Choroid plexus epithelial cell (primary cell): ENCODE data around the gene LEP.
A peak's percentile ranks its signal among the peaks of the same experiment; 100 is the strongest.

Experiments
- DNase-seq: peaks from one replicate; pipeline ENCODE4 v3.0.0-alpha.2; 2010; ENCODE audit warnings: low read depth
- H3K4me3 ChIP-seq: 2 replicates; pipeline ENCODE4 v1.5.1; 2011; ENCODE audit warnings: low read depth, mild to moderate bottlenecking, control low read depth, low read length, moderate library complexity
- TF ChIP-seq, protein P1 (sequence below): conservative IDR thresholded peaks from 2 replicates; pipeline ENCODE4 v1.5.1; 2011; ENCODE audit warnings: low read depth, mild to moderate bottlenecking, control low read depth, inconsistent platforms, low read length, moderate library complexity

Gene LEP

DNA sequence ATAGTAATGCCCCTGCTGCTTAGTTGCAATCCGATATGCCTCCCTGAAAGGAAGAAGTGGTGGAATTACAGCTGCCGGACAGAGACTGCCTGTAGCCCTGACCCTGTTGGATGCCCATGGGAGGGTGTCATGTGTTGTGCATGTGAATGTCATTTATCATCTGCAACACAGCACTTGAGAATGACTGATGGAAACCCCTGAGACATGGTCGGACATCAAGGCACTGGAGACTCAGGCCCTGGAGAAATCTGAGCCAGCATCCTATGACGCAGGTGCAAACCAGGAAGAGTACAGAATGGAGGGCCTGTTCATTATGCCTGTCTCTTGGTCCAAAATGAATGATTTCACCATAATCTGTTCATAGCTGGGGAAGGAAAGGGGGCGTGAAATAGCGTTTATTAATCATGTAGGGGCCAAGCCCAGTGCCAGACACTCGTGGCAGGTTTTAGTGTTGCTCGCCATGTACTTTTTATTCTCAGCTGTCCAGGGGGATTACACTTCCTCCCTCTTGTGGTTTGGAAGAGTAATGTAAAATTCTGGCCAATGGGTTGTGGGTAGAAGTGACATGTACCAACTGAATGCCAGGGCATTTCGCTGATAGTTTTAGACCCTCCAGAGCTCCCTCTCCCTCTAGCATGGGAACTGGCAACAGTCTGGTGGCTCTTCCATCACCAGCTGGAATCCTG lies 23.0 kb upstream of the LEP start:
- DNase-seq = no peak
- TF ChIP-seq, protein P1, sequence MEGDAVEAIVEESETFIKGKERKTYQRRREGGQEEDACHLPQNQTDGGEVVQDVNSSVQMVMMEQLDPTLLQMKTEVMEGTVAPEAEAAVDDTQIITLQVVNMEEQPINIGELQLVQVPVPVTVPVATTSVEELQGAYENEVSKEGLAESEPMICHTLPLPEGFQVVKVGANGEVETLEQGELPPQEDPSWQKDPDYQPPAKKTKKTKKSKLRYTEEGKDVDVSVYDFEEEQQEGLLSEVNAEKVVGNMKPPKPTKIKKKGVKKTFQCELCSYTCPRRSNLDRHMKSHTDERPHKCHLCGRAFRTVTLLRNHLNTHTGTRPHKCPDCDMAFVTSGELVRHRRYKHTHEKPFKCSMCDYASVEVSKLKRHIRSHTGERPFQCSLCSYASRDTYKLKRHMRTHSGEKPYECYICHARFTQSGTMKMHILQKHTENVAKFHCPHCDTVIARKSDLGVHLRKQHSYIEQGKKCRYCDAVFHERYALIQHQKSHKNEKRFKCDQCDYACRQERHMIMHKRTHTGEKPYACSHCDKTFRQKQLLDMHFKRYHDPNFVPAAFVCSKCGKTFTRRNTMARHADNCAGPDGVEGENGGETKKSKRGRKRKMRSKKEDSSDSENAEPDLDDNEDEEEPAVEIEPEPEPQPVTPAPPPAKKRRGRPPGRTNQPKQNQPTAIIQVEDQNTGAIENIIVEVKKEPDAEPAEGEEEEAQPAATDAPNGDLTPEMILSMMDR = peak; percentile 30
- H3K4me3 ChIP-seq = no peak overlapping the region

DNA sequence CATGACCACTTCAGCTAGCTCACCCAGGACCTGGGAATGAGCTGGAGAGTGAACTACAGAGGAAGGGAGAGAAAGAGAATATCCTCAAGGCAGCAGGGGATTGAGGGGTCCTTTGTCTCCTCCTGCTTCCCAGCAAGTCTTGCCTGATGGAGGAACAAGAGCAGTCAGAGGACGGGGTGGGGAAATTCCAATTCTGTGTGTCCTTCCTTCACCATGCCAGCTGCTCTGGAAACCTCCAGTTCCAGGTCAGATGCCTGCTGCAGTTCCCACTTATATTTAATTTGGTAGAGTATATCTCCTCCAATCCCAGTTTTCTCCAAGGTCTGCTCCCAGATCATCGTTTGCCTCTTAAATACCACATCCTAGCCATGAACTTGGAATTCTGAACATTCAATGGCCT lies 21.4 kb upstream of the LEP start:
- no peak for DNase-seq
- H3K4me3 ChIP-seq = no peak overlapping the region
- TF ChIP-seq, protein P1 = no peak

GRCh38 chr7:128221929-128222403 lies 19.1 kb upstream of the LEP start:
- no peak for DNase-seq
- no peak overlapping the region for H3K4me3 ChIP-seq
- TF ChIP-seq, protein P1 = no peak

- TF ChIP-seq, protein P1 = no peak
- no peak for DNase-seq
These were observed 14.7 kb upstream of the LEP start for GRCh38 chr7:128226132-128226980.

GRCh38 chr7:128227271-128227670 lies 13.8 kb upstream of the LEP start:
- DNase-seq = no peak
- H3K4me3 ChIP-seq = no peak overlapping the region
- TF ChIP-seq, protein P1 = no peak

More at GRCh38 chr7:128226132-128226980, 14.7 kb upstream of the LEP start:
- no peak overlapping the region for H3K4me3 ChIP-seq

GRCh38 chr7:128231021-128231420 lies 10.1 kb upstream of the LEP start:
- DNase-seq = no peak
- H3K4me3 ChIP-seq = no peak overlapping the region
- TF ChIP-seq, protein P1 = no peak
